Endothelial cell of umbilical vein (primary cell): ENCODE data around the gene PAXX. TPM values are rescaled to one million over a fixed set of nuclear protein-coding genes. Genes with fewer than 3 reads are reported as not detected.

Experiments used
- BruUV-seq: library from RNA; stranded (reverse); fragments of 400-500 nt; replicated peaks from 2 replicates; lab custom pipeline; 2021; lab: Mats Ljungman, UMichigan
- CTCF ChIA-PET: fragments of 300-600, 350-600 bp; sonication (Branson Sonifier 250); formaldehyde crosslinking; loops from one replicate; lab custom pipeline; 2021; ENCODE audit warnings: antibody characterized with exemption, inconsistent platforms; lab: Charles Lee
- POLR2A ChIA-PET: fragments of 300-600, 350-600 bp; sonication (Branson Sonifier 250); formaldehyde crosslinking; loops from one replicate; lab custom pipeline; 2021; ENCODE audit warnings: antibody characterized with exemption, inconsistent platforms; lab: Charles Lee
- DNase-seq: peaks from one replicate; pipeline ENCODE4 v3.0.0-alpha.2; 2011; ENCODE audit warnings: low read depth, low spot score
- FAIRE-seq: peaks from 2 replicates; lab custom pipeline; 2011; peaks lifted over from hg19 to GRCh38; lab: Jason Lieb, UNC
- H2AFZ ChIP-seq: 2 replicates; pipeline ENCODE4 v1.6.0; 2012; ENCODE audit warnings: low read depth, low read length, control low read depth, inconsistent platforms
- H3K27ac ChIP-seq: 2 replicates; pipeline ENCODE4 v1.5.1; 2011; ENCODE audit warnings: low read depth, mild to moderate bottlenecking, control low read depth, low read length, moderate library complexity; ENCODE audit not compliant: insufficient read depth
- H3K27me3 ChIP-seq, 2 experiments: 2 replicates each; pipeline versions ENCODE4 v1.6.0 to v1.6.1; 2011; ENCODE audit warnings: low read length in 2 of 2, mixed read lengths in 1 of 2; ENCODE audit not compliant: control insufficient read depth in 2 of 2, insufficient read depth in 2 of 2
- H3K36me3 ChIP-seq, 2 experiments: 2 replicates in 1 of 2; 3 replicates in 1 of 2; pipeline ENCODE4 v1.5.1; 2011; ENCODE audit warnings: low read length in 2 of 2, mild to moderate bottlenecking in 1 of 2, moderate library complexity in 1 of 2; ENCODE audit not compliant: control insufficient read depth in 2 of 2, insufficient read depth in 2 of 2; ENCODE audit errors: extremely low read depth in 1 of 2
- H3K4me1 ChIP-seq: 3 replicates; pipeline ENCODE4 v1.5.1; 2011; ENCODE audit warnings: mild to moderate bottlenecking, low read length; ENCODE audit not compliant: control insufficient read depth, insufficient read depth; ENCODE audit errors: extremely low read depth
- H3K4me2 ChIP-seq: 2 replicates; pipeline ENCODE4 v1.6.1; 2011; ENCODE audit warnings: low read length, control low read depth, mixed read lengths; ENCODE audit not compliant: insufficient read depth
- H3K4me3 ChIP-seq, 3 experiments: fragments of 200-600 bp in 1 of 3; sonication (generic), shearing (Covaris generic) in 1 of 3; replicated peaks in 1 of 3; 2 replicates each; pipeline ENCODE4 v1.5.1; 2011 to 2016; ENCODE audit warnings: control low read depth in 3 of 3, low read length in 3 of 3, mild to moderate bottlenecking in 2 of 3, inconsistent platforms in 1 of 3, low read depth in 1 of 3, moderate library complexity in 1 of 3; ENCODE audit not compliant: insufficient read depth in 1 of 3
- H3K79me2 ChIP-seq: 2 replicates; pipeline ENCODE4 v1.6.0; 2012; ENCODE audit warnings: low read length, inconsistent platforms; ENCODE audit not compliant: control insufficient read depth, insufficient read depth
- H3K9ac ChIP-seq: replicated peaks from 2 replicates; pipeline ENCODE3; 2011; ENCODE audit warnings: low read length, control low read depth; ENCODE audit not compliant: insufficient read depth; ENCODE audit errors: extremely low read depth
- H3K9me1 ChIP-seq: replicated peaks from 3 replicates; pipeline ENCODE4 v1.6.0; 2011; ENCODE audit warnings: mild to moderate bottlenecking, low read length; ENCODE audit not compliant: control insufficient read depth, insufficient read depth; ENCODE audit errors: extremely low read depth
- H3K9me3 ChIP-seq: replicated peaks from 2 replicates; pipeline ENCODE4 v1.5.1; 2012; ENCODE audit warnings: low read length, inconsistent platforms; ENCODE audit not compliant: control insufficient read depth, insufficient read depth
- H4K20me1 ChIP-seq: replicated peaks from 2 replicates; pipeline ENCODE3; 2011; ENCODE audit warnings: mild to moderate bottlenecking, low read length; ENCODE audit not compliant: control insufficient read depth, insufficient read depth; ENCODE audit errors: extremely low read depth
- CTCF ChIP-seq, 2 donors: IDR thresholded peaks; 1 replicate in 1 of 2; 2 replicates in 1 of 2; pipeline ENCODE4 v1.5.1; 2011; ENCODE audit warnings: low read length in 2 of 2, mild to moderate bottlenecking in 2 of 2, moderate library complexity in 2 of 2, control low read depth in 1 of 2, inconsistent platforms in 1 of 2, low read depth in 1 of 2; ENCODE audit not compliant: insufficient read depth in 1 of 2; ENCODE audit errors: extremely low read depth in 1 of 2
- EZH2 ChIP-seq: IDR thresholded peaks from 2 replicates; pipeline ENCODE4 v1.6.1; 2012; ENCODE audit warnings: borderline replicate concordance, low read depth, mild to moderate bottlenecking, moderate library complexity, low read length, inconsistent platforms; ENCODE audit not compliant: severe bottlenecking
- FOS ChIP-seq: IDR thresholded peaks from 2 replicates; pipeline ENCODE4 v1.6.1; 2011; ENCODE audit warnings: mild to moderate bottlenecking, low read length, moderate library complexity, borderline replicate concordance; ENCODE audit not compliant: insufficient read depth
- GATA2 ChIP-seq: IDR thresholded peaks from 2 replicates; pipeline ENCODE4 v1.7.0; 2011; ENCODE audit warnings: low read depth, mild to moderate bottlenecking, moderate library complexity, mixed read lengths, low read length; ENCODE audit not compliant: insufficient read length, insufficient read depth
- JUN ChIP-seq: IDR thresholded peaks from 2 replicates; pipeline ENCODE4 v1.6.1; 2011; ENCODE audit warnings: borderline replicate concordance, low read depth; ENCODE audit not compliant: insufficient read length, insufficient read depth
- MYC ChIP-seq: IDR thresholded peaks from one replicate; pipeline ENCODE4 v1.6.1; 2011; ENCODE audit warnings: mild to moderate bottlenecking, low read depth, low read length
- POLR2A ChIP-seq: IDR thresholded peaks from 2 replicates; pipeline ENCODE4 v1.6.1; 2012; ENCODE audit warnings: low read depth, mild to moderate bottlenecking, control low read depth, low read length
- POLR2AphosphoS5 ChIP-seq: IDR thresholded peaks from 2 replicates; pipeline ENCODE4 v1.6.1; 2012; ENCODE audit warnings: low read depth, mild to moderate bottlenecking, control low read depth, low read length, moderate library complexity; ENCODE audit not compliant: insufficient read depth
- dilution Hi-C: fragments of 300-500 bp; cut with MboI; formaldehyde crosslinking; loops from one replicate; pipeline ENCODE4 v1.15.0; 2019; ENCODE audit warnings: low sequenced_read_pairs; ENCODE audit not compliant: extremely low pct_ligation_motif_present
- intact Hi-C: fragments of 100-400 bp; cut with micrococcal nuclease; formaldehyde crosslinking; loops from one replicate; pipeline ENCODE4 v1.10.0; 2022
- polyA plus RNA-seq, 4 experiments: library from polyadenylated mRNA; depleted of rRNA in 3 of 4; stranded (reverse) in 3 of 4; unstranded in 1 of 4; fragments of >200 nt; gene quantifications; 2 replicates each; pipeline versions ENCODE4 v1.2.1 to v1.2.3, GENCODE V29; 2011 to 2012; ENCODE audit warnings: missing spikeins in 1 of 4
- total RNA-seq: library from RNA; stranded (reverse); gene quantifications from 2 replicates; pipeline ENCODE4 v1.2.3, GENCODE V29; 2021
- TF ChIP-seq, protein P1 (sequence below): IDR thresholded peaks from 2 replicates; pipeline ENCODE4 v1.6.1; 2011; ENCODE audit not compliant: insufficient read depth, insufficient read length

PAXX gene
- total and polyA plus RNA-seq, 2 donors (not counting 3 experiments of a cell fraction or from before 2014, with no cell fraction given), result 34.0 to 35.0 TPM

DNA sequence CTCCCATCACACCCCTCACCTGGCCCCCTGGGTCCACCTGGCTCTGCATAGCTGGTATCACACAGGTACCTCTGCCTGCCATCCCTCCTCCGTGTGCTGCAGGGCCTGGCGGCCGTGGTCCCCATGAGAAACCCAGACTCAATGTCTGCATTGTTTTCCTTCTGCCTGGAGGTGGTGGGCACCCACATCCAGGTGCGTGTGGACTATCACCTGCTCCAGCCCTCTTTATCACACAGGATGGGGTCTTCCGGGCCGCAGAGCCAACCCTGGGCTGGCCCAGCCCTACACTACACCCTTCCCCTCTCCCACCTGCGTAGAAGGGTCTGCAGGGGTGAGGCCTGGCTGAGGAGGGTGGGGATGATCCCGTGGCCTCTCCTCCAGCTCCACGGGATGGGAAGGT lies 46.7 kb downstream of the PAXX start:
- H3K9me3 ChIP-seq, result no peaks in the 10 kb centered on the region
- no TSS peak for BruUV-seq
- dilution Hi-C loops (no loop called here), intact Hi-C loops (no loop called here)
- H3K27ac ChIP-seq, result no peak overlapping the region
- H3K4me3 ChIP-seq, result no peak overlapping the region
- no peaks in the 10 kb centered on the region for H3K27me3 ChIP-seq
- ChIA-PET POLR2A (no interaction called here), CTCF (interaction anchor here (2.6 kb wide), 1 partner anchor 10 kb away, joined by 9 read pairs; no protein-coding TSS in a partner anchor)
- no peaks in the 10 kb centered on the region for H4K20me1 ChIP-seq
- no peaks in the 10 kb centered on the region for H3K9me1 ChIP-seq
- peaks cover 0 to 17% of the 10 kb centered on the region in 2 experiments for H3K36me3 ChIP-seq
- DNase-seq, result no peak
- H3K79me2 ChIP-seq, result peaks cover 17% of the 10 kb centered on the region
- no peak overlapping the region for H3K9ac ChIP-seq
- H2AFZ ChIP-seq, result no peak overlapping the region
- H3K4me1 ChIP-seq, result peaks cover 23% of the 10 kb centered on the region
- no peak for TF ChIP-seq EZH2
- TF ChIP-seq POLR2AphosphoS5, result no peak
- TF ChIP-seq, protein P1, sequence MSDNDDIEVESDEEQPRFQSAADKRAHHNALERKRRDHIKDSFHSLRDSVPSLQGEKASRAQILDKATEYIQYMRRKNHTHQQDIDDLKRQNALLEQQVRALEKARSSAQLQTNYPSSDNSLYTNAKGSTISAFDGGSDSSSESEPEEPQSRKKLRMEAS, result no peak
- no peak for TF ChIP-seq POLR2A
- TF ChIP-seq CTCF (IDR thresholded peaks at IDR 0.05; ENCODE audit: extremely low read depth in 1 of 2, insufficient read depth in 1 of 2, low read depth in 1 of 2, low read length in 2 of 2), result no peak
- TF ChIP-seq FOS, result no peak
- no peak for TF ChIP-seq MYC
- no peak for TF ChIP-seq JUN
- TF ChIP-seq GATA2, result no peak
- H3K4me2 ChIP-seq, result no peak overlapping the region
- no peak for FAIRE-seq
